ENCODE data around the gene PPM1M.
A peak's percentile ranks its signal among the peaks of the same experiment; 100 is the strongest.

- TF ChIP-seq POLR2A (IDR thresholded peaks at IDR 0.05) (no peak), CTCF (IDR thresholded peaks at IDR 0.05) (peak in 1 of 4 donors; percentile 14)
Measured at GRCh38 chr3:52240059-52240885, 5.3 kb upstream of the PPM1M start.

Data from right lobe of liver (tissue), 4 donors.